ENCODE data around the gene EPB41L1.

DNA sequence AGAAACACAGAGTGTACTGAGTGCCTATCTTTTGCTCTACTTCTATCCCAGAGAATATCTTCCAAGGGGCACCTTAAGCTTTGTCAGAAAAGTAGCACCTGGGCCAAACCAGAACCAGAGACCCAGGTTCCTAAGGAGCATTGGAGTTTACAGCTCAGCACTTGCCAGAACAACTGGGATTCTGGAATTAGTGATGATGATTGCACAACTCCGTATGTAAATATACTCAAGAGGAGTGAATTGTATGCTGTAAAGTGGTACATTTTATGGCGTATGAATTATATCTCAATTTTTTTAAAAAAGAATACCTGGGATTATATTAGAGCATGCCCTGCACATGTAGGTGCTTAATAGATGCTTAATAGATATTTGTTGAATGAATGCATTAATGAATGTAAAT, 36.2 kb upstream of the EPB41L1 start:
- no peak for TF ChIP-seq EZH2phosphoT487 (IDR thresholded peaks at IDR 0.05; ENCODE audit: insufficient read depth, low read depth)
- TF ChIP-seq EZH2 (IDR thresholded peaks at IDR 0.05; ENCODE audit: insufficient read depth, poor library complexity, severe bottlenecking), result no peak
